CD4-positive, alpha-beta T cell (primary cell): Measurements from ENCODE around the gene GLB1L2. TPM values are rescaled to one million over a fixed set of nuclear protein-coding genes. Genes with fewer than 3 reads are reported as not detected.

ENCODE experiments used
- ATAC-seq: fragments of 200-7000 bp; cut with Tn5 transposase; one replicate; pipeline ENCODE4 v1.10.0; 2022; ENCODE audit warnings: mild to moderate bottlenecking; ENCODE audit not compliant: poor library complexity
- CTCF ChIA-PET: fragments of 350-600 bp; sonication (Branson Sonifier 250); formaldehyde crosslinking; loops from one replicate; lab custom pipeline; 2021; ENCODE audit warnings: antibody characterized with exemption, inconsistent platforms; lab: Charles Lee
- POLR2A ChIA-PET: fragments of 350-600 bp; sonication (Branson Sonifier 250); formaldehyde crosslinking; loops from one replicate; lab custom pipeline; 2021; ENCODE audit warnings: antibody characterized with exemption, inconsistent platforms; lab: Charles Lee
- DNase-seq, 14 experiments: peaks; one replicate each; pipeline ENCODE4 v3.0.0-alpha.2; 2013 to 2020; ENCODE audit warnings: mixed read lengths in 2 of 14
- H3K27ac ChIP-seq, 2 donors: one replicate each; pipeline versions ENCODE4 v1.5.1 to v1.7.0; 2013; ENCODE audit warnings: low read length in 2 of 2, low read depth in 1 of 2, mild to moderate bottlenecking in 1 of 2
- H3K27me3 ChIP-seq, 2 experiments: 1 replicate in 1 of 2; 2 replicates in 1 of 2; pipeline versions ENCODE4 v1.6.1 to v1.7.0; 2013; ENCODE audit warnings: low read length in 2 of 2, control low read depth in 1 of 2, mild to moderate bottlenecking in 1 of 2, moderate library complexity in 1 of 2; ENCODE audit not compliant: insufficient read depth in 2 of 2, control insufficient read depth in 1 of 2
- H3K36me3 ChIP-seq: one replicate; pipeline ENCODE4 v1.6.1; 2013; ENCODE audit warnings: low read length, control low read depth; ENCODE audit not compliant: insufficient read depth
- H3K4me1 ChIP-seq: one replicate; pipeline ENCODE4 v1.6.1; 2013; ENCODE audit warnings: low read length, control low read depth; ENCODE audit not compliant: insufficient read depth
- H3K4me3 ChIP-seq: one replicate; pipeline ENCODE4 v1.5.1; 2013; ENCODE audit warnings: mild to moderate bottlenecking, low read length, moderate library complexity
- H3K9me3 ChIP-seq, 2 experiments: 1 replicate in 1 of 2; 2 replicates in 1 of 2; pipeline versions ENCODE4 v1.6.1 to v1.7.0; 2013; ENCODE audit warnings: low read length in 2 of 2, mild to moderate bottlenecking in 2 of 2, control low read depth in 1 of 2, moderate library complexity in 1 of 2; ENCODE audit not compliant: control insufficient read depth in 1 of 2, insufficient read depth in 1 of 2
- H3K27ac Mint-ChIP-seq: one replicate; pipeline ENCODE4 v1.8.0; 2020; ENCODE audit warnings: mixed read lengths
- H3K27me3 Mint-ChIP-seq: one replicate; pipeline ENCODE4 v1.8.0; 2021; ENCODE audit warnings: mixed read lengths
- H3K36me3 Mint-ChIP-seq: one replicate; pipeline ENCODE4 v1.8.0; 2021; ENCODE audit warnings: low read depth, mixed read lengths
- H3K4me1 Mint-ChIP-seq: one replicate; pipeline ENCODE4 v1.8.0; 2021; ENCODE audit warnings: low read depth, mixed read lengths
- H3K4me3 Mint-ChIP-seq: one replicate; pipeline ENCODE4 v1.8.0; 2020; ENCODE audit warnings: mild to moderate bottlenecking, mixed read lengths
- H3K9me3 Mint-ChIP-seq: one replicate; pipeline ENCODE4 v1.8.0; 2020; ENCODE audit warnings: mixed read lengths
- intact Hi-C, 2 experiments: fragments of 100-400 bp; cut with DNase I in 1 of 2; cut with micrococcal nuclease in 1 of 2; formaldehyde crosslinking; loops; one replicate each; pipeline versions ENCODE4 v1.15.1 to v1.9.0; 2023 to 2025; cut with DNase I, micrococcal nuclease
- total RNA-seq, 174 experiments: library from RNA in 2 of 174; stranded (reverse) in 2 of 174; gene quantifications; one replicate each; pipeline ENCODE4 v1.2.3 and lab custom pipeline; 2021 to 2026
- TF ChIP-seq, protein P1 (sequence below): fragments of 200-600 bp; IDR thresholded peaks from one replicate; pipeline ENCODE4 v1.8.0; 2022; ENCODE audit warnings: antibody characterized with exemption, mild to moderate bottlenecking

GLB1L2 gene
- total RNA-seq, 2 experiments from 2014 or later = 0.59 to 0.63 TPM

DNA sequence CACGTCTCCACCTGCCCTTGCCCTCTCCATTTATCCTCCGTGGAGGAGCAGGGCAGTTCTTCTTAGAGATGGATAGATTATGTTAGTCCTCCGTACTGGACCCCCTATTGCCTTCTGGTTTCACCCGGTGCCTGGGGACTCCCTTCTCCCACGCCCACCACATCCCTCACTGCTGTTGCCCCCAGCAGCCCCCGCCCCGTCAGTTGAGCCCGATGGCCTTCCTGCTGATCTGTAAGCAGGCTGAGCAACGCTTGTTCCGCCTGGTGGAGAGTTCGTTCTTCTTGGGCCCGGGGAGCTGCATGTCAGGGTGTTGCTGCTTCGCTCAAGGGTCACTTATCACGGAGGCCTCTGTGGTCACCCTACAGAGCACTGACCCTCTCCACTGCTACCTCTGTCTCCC lies 46.1 kb downstream of the GLB1L2 start:
- Histone ChIP-seq H3K27ac (no peak overlapping the region), H3K4me3 (no peak overlapping the region), H3K27me3 (no peaks in the 10 kb centered on the region), H3K9me3 (peaks cover 0 to 4% of the 10 kb centered on the region in 2 experiments), H3K4me1 (no peaks in the 10 kb centered on the region), H3K36me3 (no peaks in the 10 kb centered on the region)
- Mint-ChIP-seq H3K27ac (no peak overlapping the region), H3K4me1 (no peaks in the 10 kb centered on the region), H3K36me3 (no peaks in the 10 kb centered on the region), H3K9me3 (no peaks in the 10 kb centered on the region), H3K4me3 (no peak overlapping the region), H3K27me3 (peaks cover 7% of the 10 kb centered on the region)
- ATAC-seq (no peak), DNase-seq (no peak)
- TF ChIP-seq, protein P1, sequence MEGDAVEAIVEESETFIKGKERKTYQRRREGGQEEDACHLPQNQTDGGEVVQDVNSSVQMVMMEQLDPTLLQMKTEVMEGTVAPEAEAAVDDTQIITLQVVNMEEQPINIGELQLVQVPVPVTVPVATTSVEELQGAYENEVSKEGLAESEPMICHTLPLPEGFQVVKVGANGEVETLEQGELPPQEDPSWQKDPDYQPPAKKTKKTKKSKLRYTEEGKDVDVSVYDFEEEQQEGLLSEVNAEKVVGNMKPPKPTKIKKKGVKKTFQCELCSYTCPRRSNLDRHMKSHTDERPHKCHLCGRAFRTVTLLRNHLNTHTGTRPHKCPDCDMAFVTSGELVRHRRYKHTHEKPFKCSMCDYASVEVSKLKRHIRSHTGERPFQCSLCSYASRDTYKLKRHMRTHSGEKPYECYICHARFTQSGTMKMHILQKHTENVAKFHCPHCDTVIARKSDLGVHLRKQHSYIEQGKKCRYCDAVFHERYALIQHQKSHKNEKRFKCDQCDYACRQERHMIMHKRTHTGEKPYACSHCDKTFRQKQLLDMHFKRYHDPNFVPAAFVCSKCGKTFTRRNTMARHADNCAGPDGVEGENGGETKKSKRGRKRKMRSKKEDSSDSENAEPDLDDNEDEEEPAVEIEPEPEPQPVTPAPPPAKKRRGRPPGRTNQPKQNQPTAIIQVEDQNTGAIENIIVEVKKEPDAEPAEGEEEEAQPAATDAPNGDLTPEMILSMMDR = no peak
- intact Hi-C loops = no loop called here
- CTCF ChIA-PET = no interaction called here
- POLR2A ChIA-PET = no interaction called here

DNA sequence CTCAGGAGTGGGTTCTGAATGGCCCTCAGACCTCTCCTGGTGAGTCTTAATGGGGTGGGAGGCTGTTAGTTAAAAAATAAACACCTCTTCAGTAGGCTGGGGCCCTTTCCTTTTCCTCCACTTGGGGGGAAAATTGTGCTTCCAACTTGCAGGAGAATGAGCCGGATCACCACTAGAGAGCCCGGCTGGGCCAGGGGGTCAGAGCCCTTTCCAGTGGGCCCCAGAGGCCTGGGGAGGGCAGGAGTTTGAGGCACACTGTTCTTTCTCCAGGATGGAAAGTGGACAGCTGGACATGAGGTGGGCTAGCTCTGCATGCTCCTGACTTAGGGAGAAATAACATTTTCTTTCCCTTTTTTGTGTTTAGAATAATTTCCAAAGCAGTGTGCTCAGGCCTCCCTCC lies 47.5 kb downstream of the GLB1L2 start:
- TF ChIP-seq, protein P1 = no peak
- peaks cover 7% of the 10 kb centered on the region for H3K27me3 Mint-ChIP-seq
- Histone ChIP-seq H3K27ac (no peak overlapping the region), H3K36me3 (no peaks in the 10 kb centered on the region), H3K4me1 (no peaks in the 10 kb centered on the region), H3K4me3 (no peak overlapping the region), H3K27me3 (peaks cover 0 to under 1% of the 10 kb centered on the region in 2 experiments), H3K9me3 (peaks cover 0 to 4% of the 10 kb centered on the region in 2 experiments)
- CTCF ChIA-PET = no interaction called here
- H3K36me3 Mint-ChIP-seq = no peaks in the 10 kb centered on the region
- POLR2A ChIA-PET = no interaction called here
- ATAC-seq = no peak
- no peak overlapping the region for H3K27ac Mint-ChIP-seq
- H3K4me3 Mint-ChIP-seq = no peak overlapping the region
- intact Hi-C loops = no loop called here
- no peaks in the 10 kb centered on the region for H3K9me3 Mint-ChIP-seq
- no peaks in the 10 kb centered on the region for H3K4me1 Mint-ChIP-seq
- DNase-seq = no peak

DNA sequence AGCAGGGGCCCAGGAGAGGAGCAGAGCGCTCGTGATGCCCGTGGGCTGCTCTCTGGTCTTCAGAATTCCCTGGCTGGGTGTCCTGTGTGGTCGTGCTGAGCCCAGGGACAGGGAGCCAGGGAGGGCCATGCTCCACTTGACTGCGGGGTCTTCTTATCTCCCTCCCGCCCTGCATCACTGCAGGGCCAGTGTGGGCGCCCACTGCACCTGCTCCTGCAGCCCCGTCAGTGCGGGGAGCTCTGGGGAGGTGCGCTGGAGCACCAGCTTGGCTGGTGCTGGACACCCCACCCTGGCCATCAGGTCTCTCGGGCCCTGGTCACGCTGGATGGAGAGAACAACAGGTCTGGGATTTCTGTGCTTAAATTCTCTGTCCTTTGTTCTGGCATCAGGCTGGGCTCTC lies 48.4 kb downstream of the GLB1L2 start:
- H3K4me3 Mint-ChIP-seq = no peak overlapping the region
- H3K4me3 ChIP-seq = no peak overlapping the region
- CTCF ChIA-PET = no interaction called here
- no peaks in the 10 kb centered on the region for H3K9me3 Mint-ChIP-seq
- H3K4me1 ChIP-seq = peaks cover 2% of the 10 kb centered on the region
- intact Hi-C loops = no loop called here
- H3K27me3 Mint-ChIP-seq = peaks cover 14% of the 10 kb centered on the region
- no peak overlapping the region for H3K27ac ChIP-seq
- no peak for DNase-seq
- ATAC-seq = no peak
- no peak overlapping the region for H3K27ac Mint-ChIP-seq
- H3K36me3 ChIP-seq = no peaks in the 10 kb centered on the region
- H3K36me3 Mint-ChIP-seq = no peaks in the 10 kb centered on the region
- TF ChIP-seq, protein P1 = no peak
- POLR2A ChIA-PET = no interaction called here
- peaks cover under 1 to 10% of the 10 kb centered on the region in 2 experiments for H3K27me3 ChIP-seq
- no peaks in the 10 kb centered on the region for H3K4me1 Mint-ChIP-seq
- peaks cover 0 to 6% of the 10 kb centered on the region in 2 experiments for H3K9me3 ChIP-seq
